HFF-Myc (cell line): ENCODE measurements around the gene ERG.
A peak's percentile ranks its signal among the peaks of the same experiment; 100 is the strongest.

Source experiments
- DNase-seq: peaks from one replicate; pipeline ENCODE4 v3.0.0-alpha.2; 2011; ENCODE audit warnings: low read depth; ENCODE audit errors: extremely low read depth
- H3K4me3 ChIP-seq: replicated peaks from 2 replicates; pipeline ENCODE4 v1.5.1; 2011; ENCODE audit warnings: low read depth, mild to moderate bottlenecking, control low read depth, low read length
- TF ChIP-seq, protein P1 (sequence below): IDR thresholded peaks from 2 replicates; pipeline ENCODE4 v1.5.1; 2012; ENCODE audit warnings: mild to moderate bottlenecking, low read depth, low read length, control low read depth; ENCODE audit errors: missing control alignments

ERG gene

DNA sequence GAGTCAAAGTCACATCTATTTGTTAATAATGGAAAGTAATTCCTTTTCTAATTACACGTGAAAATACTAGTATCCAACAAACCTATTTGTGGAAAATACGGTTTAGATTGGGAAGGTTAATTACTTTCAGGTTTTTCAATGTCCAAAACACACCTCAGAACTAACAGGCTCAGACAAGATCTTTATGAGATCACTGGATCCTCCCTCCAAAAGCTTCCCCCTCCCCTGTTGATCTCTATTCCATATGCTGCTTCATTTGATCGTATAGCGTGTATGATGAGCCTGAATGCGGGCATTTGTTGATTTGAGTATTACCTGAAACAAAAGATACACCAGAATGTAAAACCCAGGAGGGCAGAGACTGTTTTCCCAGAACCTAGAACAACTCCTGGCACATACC is 26.5 kb downstream of the ERG start:
- TF ChIP-seq, protein P1, sequence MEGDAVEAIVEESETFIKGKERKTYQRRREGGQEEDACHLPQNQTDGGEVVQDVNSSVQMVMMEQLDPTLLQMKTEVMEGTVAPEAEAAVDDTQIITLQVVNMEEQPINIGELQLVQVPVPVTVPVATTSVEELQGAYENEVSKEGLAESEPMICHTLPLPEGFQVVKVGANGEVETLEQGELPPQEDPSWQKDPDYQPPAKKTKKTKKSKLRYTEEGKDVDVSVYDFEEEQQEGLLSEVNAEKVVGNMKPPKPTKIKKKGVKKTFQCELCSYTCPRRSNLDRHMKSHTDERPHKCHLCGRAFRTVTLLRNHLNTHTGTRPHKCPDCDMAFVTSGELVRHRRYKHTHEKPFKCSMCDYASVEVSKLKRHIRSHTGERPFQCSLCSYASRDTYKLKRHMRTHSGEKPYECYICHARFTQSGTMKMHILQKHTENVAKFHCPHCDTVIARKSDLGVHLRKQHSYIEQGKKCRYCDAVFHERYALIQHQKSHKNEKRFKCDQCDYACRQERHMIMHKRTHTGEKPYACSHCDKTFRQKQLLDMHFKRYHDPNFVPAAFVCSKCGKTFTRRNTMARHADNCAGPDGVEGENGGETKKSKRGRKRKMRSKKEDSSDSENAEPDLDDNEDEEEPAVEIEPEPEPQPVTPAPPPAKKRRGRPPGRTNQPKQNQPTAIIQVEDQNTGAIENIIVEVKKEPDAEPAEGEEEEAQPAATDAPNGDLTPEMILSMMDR: no peak
- H3K4me3 ChIP-seq: no peak overlapping the region
- no peak for DNase-seq

GRCh38 chr21:38470755-38471154 is 27.5 kb downstream of the ERG start:
- TF ChIP-seq, protein P1: no peak
- DNase-seq: no peak
- H3K4me3 ChIP-seq: no peak overlapping the region

GRCh38 chr21:38469642-38470041 is 28.6 kb downstream of the ERG start:
- no peak for DNase-seq
- no peak overlapping the region for H3K4me3 ChIP-seq
- TF ChIP-seq, protein P1: no peak

- TF ChIP-seq, protein P1: no peak
- no peak for DNase-seq
- H3K4me3 ChIP-seq: no peak overlapping the region
These were observed 29.3 kb downstream of the ERG start for GRCh38 chr21:38468989-38469388.

DNA sequence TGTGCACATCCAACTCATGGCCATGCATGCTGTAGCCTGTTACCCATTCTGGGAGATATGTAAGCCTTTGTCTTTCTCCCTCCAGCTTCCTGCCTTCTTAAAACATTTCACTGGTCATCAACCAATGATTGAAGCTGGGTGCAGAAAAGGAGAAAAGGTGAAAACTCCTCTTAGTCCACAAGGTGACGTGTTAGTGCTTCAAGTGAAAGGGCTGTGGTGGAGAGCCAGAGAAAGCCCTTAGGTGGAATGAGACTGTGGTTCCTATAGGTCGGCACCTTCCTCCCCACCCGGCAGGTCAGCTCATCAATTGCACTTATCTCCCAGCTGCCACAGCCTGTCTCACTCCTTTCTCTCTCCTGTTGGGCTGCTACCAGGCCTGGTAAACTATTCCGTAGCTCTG is 30.4 kb downstream of the ERG start:
- no peak for DNase-seq
- TF ChIP-seq, protein P1: no peak
- H3K4me3 ChIP-seq: no peak overlapping the region

DNA sequence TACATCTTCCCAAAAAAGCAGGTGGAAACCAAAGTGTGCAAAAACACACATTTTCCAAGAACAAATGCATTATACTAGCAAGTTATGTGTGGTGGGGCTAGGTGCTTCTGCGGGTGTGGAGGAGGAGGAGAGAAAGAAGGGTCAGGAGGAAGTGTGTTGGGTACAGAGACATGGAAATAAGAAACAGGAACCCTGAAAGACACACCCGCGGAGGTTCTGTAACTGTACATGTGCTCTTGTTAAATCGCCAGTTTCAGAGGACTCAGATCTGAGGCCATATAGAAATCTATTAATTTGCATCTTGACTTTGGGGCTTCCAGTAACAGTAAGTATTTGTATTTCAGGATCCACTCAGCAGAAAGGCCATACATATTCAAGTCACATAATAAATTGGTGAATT is 30.9 kb downstream of the ERG start:
- H3K4me3 ChIP-seq: no peak overlapping the region
- DNase-seq: no peak
- TF ChIP-seq, protein P1: no peak

DNA sequence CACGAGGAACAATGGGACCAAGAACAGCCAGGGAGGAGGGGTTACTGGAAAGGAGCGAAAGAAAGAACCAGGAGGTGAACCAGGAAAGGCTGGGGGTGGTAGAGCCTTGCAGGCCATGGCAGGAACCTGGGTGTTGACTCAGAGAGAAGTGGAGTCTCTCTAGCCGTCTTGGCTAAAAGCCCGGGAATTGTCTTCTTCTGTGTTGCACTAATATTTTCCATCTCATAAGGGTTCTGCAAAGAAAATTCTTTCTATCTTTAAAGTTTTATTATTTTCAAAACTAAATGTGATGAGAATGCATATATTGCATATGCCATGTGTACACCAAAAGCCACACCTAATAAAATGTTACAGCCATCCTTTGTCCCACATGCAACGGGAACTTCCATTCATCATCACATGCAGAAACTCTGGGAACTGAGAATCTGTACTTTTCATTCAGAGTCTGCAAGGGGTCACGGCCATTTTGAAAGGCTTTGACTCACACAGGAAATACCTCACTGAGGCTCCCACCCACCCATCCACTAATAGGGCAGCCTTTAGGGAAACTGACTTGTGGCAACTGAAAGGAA is 38.0 kb downstream of the ERG start:
- DNase-seq: peak; percentile 35
- no peak overlapping the region for H3K4me3 ChIP-seq
- TF ChIP-seq, protein P1: no peak
